ENCODE measurements around the gene PIP4K2C.

- no peak for TF ChIP-seq POLR2AphosphoS5 (IDR thresholded peaks at IDR 0.05; ENCODE audit: low read depth, low read length)
- TF ChIP-seq REST (IDR thresholded peaks at IDR 0.05; ENCODE audit: insufficient read depth in 1 of 2, low read depth in 2 of 2, low read length in 2 of 2) = no peak
- TF ChIP-seq SIN3A (IDR thresholded peaks at IDR 0.05; ENCODE audit: borderline replicate concordance, insufficient read depth, low read length) = no peak
- TF ChIP-seq TAF1 (IDR thresholded peaks at IDR 0.05; ENCODE audit: borderline replicate concordance, insufficient read depth, low read length) = no peak
Observed at GRCh38 chr12:57592551-57593165, 1.7 kb downstream of the PIP4K2C start.
